ENCODE results near the gene RAX2. TPM values are rescaled to one million over a fixed set of nuclear protein-coding genes. Genes with fewer than 3 reads are reported as not detected.

RAX2 gene
- total and polyA plus RNA-seq, 2 donors (not counting 3 experiments of a cell fraction or from before 2014, with no cell fraction given), result not detected

DNA sequence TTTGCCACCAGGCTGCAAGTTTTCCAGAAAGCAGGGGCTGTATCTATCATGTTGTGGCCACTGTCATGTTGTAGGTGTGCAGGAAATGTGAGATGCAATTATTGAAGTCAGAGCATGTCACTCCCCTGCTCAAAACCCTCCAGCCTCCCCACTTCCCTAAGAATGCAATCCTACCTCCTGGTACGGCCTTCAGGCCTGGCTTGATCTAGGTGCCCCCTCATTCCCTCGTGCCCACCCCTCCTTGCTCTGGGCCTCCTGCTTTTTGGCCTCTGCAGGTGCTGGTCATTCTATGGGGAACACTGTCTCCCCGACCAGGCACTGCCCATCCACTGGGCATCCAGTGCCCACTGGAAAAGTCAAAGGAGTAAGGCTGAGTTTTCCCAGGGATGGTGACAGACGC is 42.6 kb upstream of the RAX2 start:
- Histone ChIP-seq H2AFZ (ENCODE audit: low read depth, low read length) (no peak overlapping the region), H3K4me2 (ENCODE audit: insufficient read depth, low read length) (no peak overlapping the region), H3K4me1 (ENCODE audit: control insufficient read depth, extremely low read depth, insufficient read depth, low read length) (no peaks in the 10 kb centered on the region), H3K4me3 (replicated peaks in 1 of 3; ENCODE audit: insufficient read depth in 1 of 3, low read depth in 1 of 3, low read length in 3 of 3) (no peak overlapping the region), H4K20me1 (replicated peaks; ENCODE audit: control insufficient read depth, extremely low read depth, insufficient read depth, low read length) (no peaks in the 10 kb centered on the region), H3K9me3 (replicated peaks; ENCODE audit: control insufficient read depth, insufficient read depth, low read length) (no peaks in the 10 kb centered on the region), H3K9ac (replicated peaks; ENCODE audit: extremely low read depth, insufficient read depth, low read length) (no peak overlapping the region), H3K27ac (ENCODE audit: insufficient read depth, low read depth, low read length) (no peak overlapping the region), H3K36me3 (ENCODE audit: control insufficient read depth in 2 of 2, extremely low read depth in 1 of 2, insufficient read depth in 2 of 2, low read length in 2 of 2) (no peaks in the 10 kb centered on the region), H3K9me1 (replicated peaks; ENCODE audit: control insufficient read depth, extremely low read depth, insufficient read depth, low read length) (no peaks in the 10 kb centered on the region), H3K27me3 (ENCODE audit: control insufficient read depth in 2 of 2, insufficient read depth in 2 of 2, low read length in 2 of 2) (no peaks in the 10 kb centered on the region), H3K79me2 (ENCODE audit: control insufficient read depth, insufficient read depth, low read length) (no peaks in the 10 kb centered on the region)
- DNase-seq (ENCODE audit: low read depth, low spot score) (no peak), FAIRE-seq (no peak)
- ChIA-PET POLR2A (no interaction called here), CTCF (no interaction called here)
- intact Hi-C loops (cut with micrococcal nuclease), result no loop called here
- dilution Hi-C loops (cut with MboI; ENCODE audit: extremely low pct_ligation_motif_present, low sequenced_read_pairs), result no loop called here
- BruUV-seq (replicated peaks), result no TSS peak
- TF ChIP-seq MAX (IDR thresholded peaks at IDR 0.05; ENCODE audit: insufficient read depth, insufficient read length) (no peak), EZH2 (IDR thresholded peaks at IDR 0.05; ENCODE audit: borderline replicate concordance, low read depth, low read length, severe bottlenecking) (no peak), JUN (IDR thresholded peaks at IDR 0.05; ENCODE audit: borderline replicate concordance, insufficient read depth, insufficient read length, low read depth) (no peak), POLR2A (IDR thresholded peaks at IDR 0.05; ENCODE audit: low read depth, low read length) (no peak), MYC (IDR thresholded peaks at IDR 0.05; ENCODE audit: low read depth, low read length) (no peak), FOS (IDR thresholded peaks at IDR 0.05; ENCODE audit: borderline replicate concordance, insufficient read depth, low read length) (no peak)

GRCh38 chr19:3813473-3814392 is 41.7 kb upstream of the RAX2 start:
- CTCF ChIA-PET, result interaction anchor here (3.8 kb wide), 1 partner anchor 8 kb away, joined by 22 read pairs; no protein-coding TSS in a partner anchor
- no TSS peak for BruUV-seq (replicated peaks)
- no peak overlapping the region for H3K4me3 ChIP-seq (replicated peaks in 1 of 3; ENCODE audit: insufficient read depth in 1 of 3, low read depth in 1 of 3, low read length in 3 of 3)
- no peaks in the 10 kb centered on the region for H3K27me3 ChIP-seq (ENCODE audit: control insufficient read depth in 2 of 2, insufficient read depth in 2 of 2, low read length in 2 of 2)
- H3K9ac ChIP-seq (replicated peaks; ENCODE audit: extremely low read depth, insufficient read depth, low read length), result no peak overlapping the region
- H2AFZ ChIP-seq (ENCODE audit: low read depth, low read length), result no peak overlapping the region
- no peaks in the 10 kb centered on the region for H4K20me1 ChIP-seq (replicated peaks; ENCODE audit: control insufficient read depth, extremely low read depth, insufficient read depth, low read length)
- intact Hi-C loops (cut with micrococcal nuclease) (no loop called here), dilution Hi-C loops (cut with MboI; ENCODE audit: extremely low pct_ligation_motif_present, low sequenced_read_pairs) (no loop called here)
- no peaks in the 10 kb centered on the region for H3K4me1 ChIP-seq (ENCODE audit: control insufficient read depth, extremely low read depth, insufficient read depth, low read length)
- no peaks in the 10 kb centered on the region for H3K9me1 ChIP-seq (replicated peaks; ENCODE audit: control insufficient read depth, extremely low read depth, insufficient read depth, low read length)
- FAIRE-seq, result no peak
- no peak overlapping the region for H3K27ac ChIP-seq (ENCODE audit: insufficient read depth, low read depth, low read length)
- no peak for TF ChIP-seq GATA2 (IDR thresholded peaks at IDR 0.05; ENCODE audit: insufficient read depth, insufficient read length, low read depth, low read length)
- no peak for TF ChIP-seq POLR2AphosphoS5 (IDR thresholded peaks at IDR 0.05; ENCODE audit: insufficient read depth, low read depth, low read length)
- TF ChIP-seq EZH2 (IDR thresholded peaks at IDR 0.05; ENCODE audit: borderline replicate concordance, low read depth, low read length, severe bottlenecking), result no peak
- TF ChIP-seq FOS (IDR thresholded peaks at IDR 0.05; ENCODE audit: borderline replicate concordance, insufficient read depth, low read length), result no peak
- no peak for TF ChIP-seq JUN (IDR thresholded peaks at IDR 0.05; ENCODE audit: borderline replicate concordance, insufficient read depth, insufficient read length, low read depth)
- no peak for TF ChIP-seq MAX (IDR thresholded peaks at IDR 0.05; ENCODE audit: insufficient read depth, insufficient read length)
- TF ChIP-seq CTCF (IDR thresholded peaks at IDR 0.05; ENCODE audit: extremely low read depth in 1 of 2, insufficient read depth in 1 of 2, low read depth in 1 of 2, low read length in 2 of 2), result no peak
- no peak for TF ChIP-seq POLR2A (IDR thresholded peaks at IDR 0.05; ENCODE audit: low read depth, low read length)
- no peak for TF ChIP-seq MYC (IDR thresholded peaks at IDR 0.05; ENCODE audit: low read depth, low read length)
- DNase-seq (ENCODE audit: low read depth, low spot score), result no peak
- POLR2A ChIA-PET, result no interaction called here
- H3K9me3 ChIP-seq (replicated peaks; ENCODE audit: control insufficient read depth, insufficient read depth, low read length), result no peaks in the 10 kb centered on the region
- H3K36me3 ChIP-seq (ENCODE audit: control insufficient read depth in 2 of 2, extremely low read depth in 1 of 2, insufficient read depth in 2 of 2, low read length in 2 of 2), result no peaks in the 10 kb centered on the region
- H3K79me2 ChIP-seq (ENCODE audit: control insufficient read depth, insufficient read depth, low read length), result no peaks in the 10 kb centered on the region
- no peak overlapping the region for H3K4me2 ChIP-seq (ENCODE audit: insufficient read depth, low read length)
